NT2/D1 (cell line): ENCODE data around the gene PSMG4.

Source experiments
- DNase-seq: peaks from one replicate; pipeline ENCODE4 v3.0.0-alpha.2; 2011; ENCODE audit warnings: low read depth, low spot score
- H3K27me3 ChIP-seq: 2 replicates; pipeline ENCODE4 v1.6.0; 2011; ENCODE audit warnings: mild to moderate bottlenecking; ENCODE audit not compliant: insufficient read length, insufficient read depth
- H3K36me3 ChIP-seq: 2 replicates; pipeline ENCODE4 v1.6.1; 2011; ENCODE audit warnings: mild to moderate bottlenecking, low read length, mixed read lengths; ENCODE audit not compliant: insufficient read depth, insufficient read length
- H3K4me1 ChIP-seq: 2 replicates; pipeline ENCODE4 v1.5.1; 2011; ENCODE audit not compliant: insufficient read depth, insufficient read length
- H3K4me3 ChIP-seq: 2 replicates; pipeline ENCODE4 v1.5.1; 2011; ENCODE audit warnings: low read depth; ENCODE audit not compliant: insufficient read length
- H3K9ac ChIP-seq: 2 replicates; pipeline ENCODE4 v1.6.0; 2011; ENCODE audit warnings: low read depth; ENCODE audit not compliant: insufficient read length
- H3K9me3 ChIP-seq: 2 replicates; pipeline ENCODE4 v1.5.1; 2011; ENCODE audit warnings: mild to moderate bottlenecking, low read length; ENCODE audit not compliant: insufficient read depth
- SUZ12 ChIP-seq: IDR thresholded peaks from 2 replicates; pipeline ENCODE4 v1.6.1; 2011; ENCODE audit not compliant: insufficient read length, insufficient read depth; ENCODE audit errors: extremely low read depth
- YY1 ChIP-seq: IDR thresholded peaks from 2 replicates; pipeline ENCODE4 v1.6.1; 2011; ENCODE audit not compliant: insufficient read length, insufficient read depth
- ZNF274 ChIP-seq: IDR thresholded peaks from 2 replicates; pipeline ENCODE4 v1.6.1; 2011; ENCODE audit warnings: mild to moderate bottlenecking, low read depth, low read length

The PSMG4 gene

GRCh38 chr6:3307436-3307835, 48.7 kb downstream of the PSMG4 start:
- H3K4me1 ChIP-seq = peaks cover 10% of the 10 kb centered on the region
- H3K9ac ChIP-seq = no peak overlapping the region
- DNase-seq = no peak
- peaks cover 14% of the 10 kb centered on the region for H3K36me3 ChIP-seq
- H3K27me3 ChIP-seq = no peaks in the 10 kb centered on the region
- H3K4me3 ChIP-seq = no peak overlapping the region
- peaks cover 4% of the 10 kb centered on the region; the same call in 1 of the 2 replicates for H3K9me3 ChIP-seq
- TF ChIP-seq SUZ12 = no peak
- no peak for TF ChIP-seq ZNF274
- TF ChIP-seq YY1 = no peak

- DNase-seq = no peak
- no peak overlapping the region for H3K9ac ChIP-seq
- peaks cover 4% of the 10 kb centered on the region; the same call in 1 of the 2 replicates for H3K9me3 ChIP-seq
- H3K27me3 ChIP-seq = no peaks in the 10 kb centered on the region
- peaks cover 14% of the 10 kb centered on the region for H3K36me3 ChIP-seq
- no peak for TF ChIP-seq ZNF274
- no peak for TF ChIP-seq YY1
- TF ChIP-seq SUZ12 = no peak
- peaks cover 14% of the 10 kb centered on the region for H3K4me1 ChIP-seq
- no peak overlapping the region for H3K4me3 ChIP-seq
These were observed 49.4 kb downstream of the PSMG4 start for GRCh38 chr6:3308106-3308505.

- DNase-seq = no peak
- Histone ChIP-seq H3K4me1 (peaks cover 14% of the 10 kb centered on the region), H3K27me3 (no peaks in the 10 kb centered on the region), H3K9me3 (no peaks in the 10 kb centered on the region; the same call in 1 of the 2 replicates), H3K4me3 (no peak overlapping the region), H3K9ac (no peak overlapping the region), H3K36me3 (peaks cover 13% of the 10 kb centered on the region)
- TF ChIP-seq YY1 (no peak), ZNF274 (no peak), SUZ12 (no peak)
These were observed 50.8 kb downstream of the PSMG4 start for GRCh38 chr6:3309391-3310050.

GRCh38 chr6:3310051-3310448, 51.3 kb downstream of the PSMG4 start:
- no peaks in the 10 kb centered on the region for H3K27me3 ChIP-seq
- peaks cover 8% of the 10 kb centered on the region for H3K36me3 ChIP-seq
- H3K9ac ChIP-seq = no peak overlapping the region
- no peaks in the 10 kb centered on the region; the same call in 1 of the 2 replicates for H3K9me3 ChIP-seq
- H3K4me1 ChIP-seq = peaks cover 14% of the 10 kb centered on the region
- no peak for DNase-seq
- no peak overlapping the region for H3K4me3 ChIP-seq
- TF ChIP-seq SUZ12 (no peak), YY1 (no peak), ZNF274 (no peak)

GRCh38 chr6:3310703-3311102, 52.0 kb downstream of the PSMG4 start:
- H3K4me1 ChIP-seq = peaks cover 14% of the 10 kb centered on the region
- H3K27me3 ChIP-seq = no peaks in the 10 kb centered on the region
- no peak overlapping the region for H3K9ac ChIP-seq
- TF ChIP-seq YY1 (no peak), ZNF274 (no peak), SUZ12 (no peak)
- DNase-seq = no peak
- H3K4me3 ChIP-seq = no peak overlapping the region
- peaks cover 4% of the 10 kb centered on the region for H3K36me3 ChIP-seq
- no peaks in the 10 kb centered on the region; the same call in 1 of the 2 replicates for H3K9me3 ChIP-seq

- no peaks in the 10 kb centered on the region for H3K9me3 ChIP-seq
- DNase-seq = no peak
- no peaks in the 10 kb centered on the region for H3K36me3 ChIP-seq
- TF ChIP-seq ZNF274 (no peak), SUZ12 (no peak), YY1 (no peak)
- no peaks in the 10 kb centered on the region for H3K27me3 ChIP-seq
- H3K4me1 ChIP-seq = peaks cover 14% of the 10 kb centered on the region
- H3K4me3 ChIP-seq = no peak overlapping the region
- no peak overlapping the region for H3K9ac ChIP-seq
These were observed 53.1 kb downstream of the PSMG4 start for GRCh38 chr6:3311826-3312225.

GRCh38 chr6:3312604-3313231, 54.0 kb downstream of the PSMG4 start:
- Histone ChIP-seq H3K9ac (no peak overlapping the region), H3K27me3 (no peaks in the 10 kb centered on the region), H3K36me3 (no peaks in the 10 kb centered on the region), H3K4me3 (no peak overlapping the region), H3K4me1 (peaks cover 14% of the 10 kb centered on the region), H3K9me3 (no peaks in the 10 kb centered on the region)
- no peak for DNase-seq
- TF ChIP-seq SUZ12 (no peak), YY1 (no peak), ZNF274 (no peak)
